Gastrocnemius medialis (tissue), 4 donors: ENCODE results near the gene ADGRF5. TPM values are rescaled to one million over a fixed set of nuclear protein-coding genes. Genes with fewer than 3 reads are reported as not detected.

Experiments used
- ATAC-seq, 2 donors: fragments of 150-250 bp; one replicate each; pipeline ENCODE4 v1.9.1; 2016
- DNase-seq, 2 donors: peaks; one replicate each; pipeline ENCODE4 v3.0.0-alpha.2; 2019
- H3K27ac ChIP-seq, 4 donors: fragments of 200-600 bp; sonication (generic); 1 replicate in 1 of 4; 2 replicates in 3 of 4; pipeline ENCODE4 v1.5.1; 2016 to 2018; ENCODE audit warnings: mild to moderate bottlenecking in 2 of 4, moderate library complexity in 1 of 4
- H3K27me3 ChIP-seq, 3 donors: fragments of 200-600 bp; sonication (generic) in 2 of 3; 1 replicate in 1 of 3; 2 replicates in 2 of 3; pipeline versions ENCODE4 v1.5.1 to v1.6.0; 2016 to 2019; ENCODE audit warnings: mild to moderate bottlenecking in 1 of 3, moderate library complexity in 1 of 3
- H3K36me3 ChIP-seq, 2 donors: fragments of 200-600 bp; sonication (generic) in 1 of 2; one replicate each; pipeline ENCODE4 v1.5.1; 2017 to 2018
- H3K4me1 ChIP-seq, 2 donors: fragments of 200-600 bp; sonication (generic) in 1 of 2; one replicate each; pipeline ENCODE4 v1.5.1; 2016 to 2017; ENCODE audit warnings: mild to moderate bottlenecking in 2 of 2
- H3K4me3 ChIP-seq, 4 donors: fragments of 200-600 bp; sonication (generic) in 3 of 4; 1 replicate in 1 of 4; 2 replicates in 3 of 4; pipeline ENCODE4 v1.5.1; 2016 to 2019; ENCODE audit warnings: mild to moderate bottlenecking in 2 of 4
- H3K9me3 ChIP-seq, 3 donors: fragments of 200-600 bp; sonication (generic) in 2 of 3; 1 replicate in 1 of 3; 2 replicates in 2 of 3; pipeline ENCODE4 v1.5.1; 2016 to 2019
- POLR2A ChIP-seq, 2 donors: fragments of 450-650 bp; IDR thresholded peaks; one replicate each; pipeline ENCODE4 v1.6.1; 2017; ENCODE audit warnings: antibody characterized with exemption in 2 of 2, mild to moderate bottlenecking in 2 of 2, moderate library complexity in 2 of 2
- in situ Hi-C, 4 donors: fragments of 200-750 bp; cut with MboI; loops; one replicate each; pipeline versions ENCODE4 v1.15.0 to v1.8.0; 2017; ENCODE audit warnings: low sequenced_read_pairs in 4 of 4
- intact Hi-C: fragments of 100-400 bp; cut with DNase I; formaldehyde crosslinking; loops from one replicate; pipeline ENCODE4 v1.15.1; 2023; ENCODE audit warnings: low total_unique reads
- total RNA-seq, 4 donors: library from RNA; depleted of rRNA; stranded (reverse); fragments of >200 nt; gene quantifications; one replicate each; pipeline versions ENCODE4 v1.1.0 to v1.2.3, GENCODE V29; 2016
- TF ChIP-seq, protein P1 (sequence below), 5 experiments: fragments of 450-650 bp in 3 of 5; fragments of 200-600 bp in 2 of 5; sonication (generic) in 2 of 5; IDR thresholded peaks in 4 of 5; conservative IDR thresholded peaks in 1 of 5; 1 replicate in 4 of 5; 2 replicates in 1 of 5; pipeline ENCODE4 v1.5.1; 2016 to 2019; ENCODE audit warnings: antibody characterized with exemption in 5 of 5, mild to moderate bottlenecking in 3 of 5, moderate library complexity in 3 of 5

The ADGRF5 gene
- total RNA-seq, 4 donors from 2014 or later: 27.6 to 49.2 (median 41.0) TPM

- no peak for TF ChIP-seq POLR2A (IDR thresholded peaks at IDR 0.05)
- TF ChIP-seq, protein P1, sequence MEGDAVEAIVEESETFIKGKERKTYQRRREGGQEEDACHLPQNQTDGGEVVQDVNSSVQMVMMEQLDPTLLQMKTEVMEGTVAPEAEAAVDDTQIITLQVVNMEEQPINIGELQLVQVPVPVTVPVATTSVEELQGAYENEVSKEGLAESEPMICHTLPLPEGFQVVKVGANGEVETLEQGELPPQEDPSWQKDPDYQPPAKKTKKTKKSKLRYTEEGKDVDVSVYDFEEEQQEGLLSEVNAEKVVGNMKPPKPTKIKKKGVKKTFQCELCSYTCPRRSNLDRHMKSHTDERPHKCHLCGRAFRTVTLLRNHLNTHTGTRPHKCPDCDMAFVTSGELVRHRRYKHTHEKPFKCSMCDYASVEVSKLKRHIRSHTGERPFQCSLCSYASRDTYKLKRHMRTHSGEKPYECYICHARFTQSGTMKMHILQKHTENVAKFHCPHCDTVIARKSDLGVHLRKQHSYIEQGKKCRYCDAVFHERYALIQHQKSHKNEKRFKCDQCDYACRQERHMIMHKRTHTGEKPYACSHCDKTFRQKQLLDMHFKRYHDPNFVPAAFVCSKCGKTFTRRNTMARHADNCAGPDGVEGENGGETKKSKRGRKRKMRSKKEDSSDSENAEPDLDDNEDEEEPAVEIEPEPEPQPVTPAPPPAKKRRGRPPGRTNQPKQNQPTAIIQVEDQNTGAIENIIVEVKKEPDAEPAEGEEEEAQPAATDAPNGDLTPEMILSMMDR (IDR thresholded peaks at IDR 0.05 in 4 of 5, conservative IDR thresholded peaks at IDR 0.05 in 1 of 5): no peak
- H3K4me3 ChIP-seq: no peak overlapping the region
- intact Hi-C loops: no loop called here
- ATAC-seq (no peak), DNase-seq (no peak)
- H3K36me3 ChIP-seq: no peaks in the 10 kb centered on the region
- H3K27ac ChIP-seq: no peak overlapping the region
- in situ Hi-C loops: loop anchor here in 2 of 4 donors (25.0 kb wide), 1 partner anchor 479 kb away; the partner anchor contains the start of gene TNFRSF21 (in 2 of the 2)
- no peaks in the 10 kb centered on the region for H3K4me1 ChIP-seq
- H3K27me3 ChIP-seq: no peaks in the 10 kb centered on the region
- no peaks in the 10 kb centered on the region for H3K9me3 ChIP-seq
Measured at GRCh38 chr6:46832816-46833215, 88.9 kb downstream of the ADGRF5 start.

DNA sequence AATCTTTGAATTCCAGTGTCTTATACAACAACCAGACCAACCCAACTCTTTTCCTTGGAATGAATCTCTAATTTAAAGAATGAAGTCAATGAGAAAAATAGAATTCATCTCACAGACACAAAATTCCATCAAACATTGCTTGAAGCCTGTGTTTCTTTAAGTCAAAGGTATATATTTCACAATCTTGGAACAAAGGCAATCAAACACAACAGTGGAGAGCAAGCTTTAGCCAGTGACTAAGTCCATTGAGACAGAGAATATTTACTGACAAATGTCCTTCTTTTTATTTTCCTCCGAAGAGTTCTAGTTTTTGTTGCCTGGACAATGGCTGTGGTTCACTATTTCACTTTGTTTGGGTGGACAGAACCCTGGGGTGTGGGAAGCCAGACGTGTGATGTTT lies 92.8 kb downstream of the ADGRF5 start:
- intact Hi-C loops (no loop called here), in situ Hi-C loops (loop anchor here in 2 of 4 donors (25.0 kb wide), 1 partner anchor 483 kb away; the partner anchor contains the start of gene TNFRSF21 (in 2 of the 2))
- Histone ChIP-seq H3K36me3 (no peaks in the 10 kb centered on the region), H3K4me3 (no peak overlapping the region), H3K9me3 (no peaks in the 10 kb centered on the region), H3K27me3 (no peaks in the 10 kb centered on the region), H3K27ac (no peak overlapping the region), H3K4me1 (no peaks in the 10 kb centered on the region)
- no peak for ATAC-seq
- no peak for DNase-seq
- TF ChIP-seq POLR2A (IDR thresholded peaks at IDR 0.05): no peak
- TF ChIP-seq, protein P1 (IDR thresholded peaks at IDR 0.05 in 4 of 5, conservative IDR thresholded peaks at IDR 0.05 in 1 of 5): no peak

DNA sequence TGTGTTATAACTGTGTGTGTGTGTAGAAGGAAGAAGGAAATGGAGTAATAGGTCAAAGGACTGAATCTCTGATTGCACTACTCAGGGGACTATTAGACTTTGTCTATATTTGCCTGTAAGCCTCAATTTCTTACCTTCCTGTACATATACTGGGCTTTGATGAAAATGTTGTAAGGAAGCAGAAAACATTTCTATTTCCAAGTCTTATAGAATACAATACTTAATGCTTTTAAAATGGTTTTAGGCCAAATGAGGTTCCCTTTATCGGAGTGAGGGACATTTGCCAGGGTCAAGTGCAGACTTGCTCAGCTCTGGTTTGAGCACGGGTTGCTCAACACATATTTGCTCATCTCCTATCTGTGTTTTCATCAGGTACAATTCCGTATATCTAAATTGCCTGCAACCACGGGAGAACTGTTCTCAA lies 100.3 kb downstream of the ADGRF5 start:
- no peak for TF ChIP-seq POLR2A (IDR thresholded peaks at IDR 0.05)
- TF ChIP-seq, protein P1 (IDR thresholded peaks at IDR 0.05 in 4 of 5, conservative IDR thresholded peaks at IDR 0.05 in 1 of 5): no peak
- H3K9me3 ChIP-seq: no peaks in the 10 kb centered on the region
- in situ Hi-C loops: no loop called here

GRCh38 chr6:46819561-46819960 lies 102.2 kb downstream of the ADGRF5 start:
- ATAC-seq (no peak), DNase-seq (no peak)
- intact Hi-C loops: no loop called here
- in situ Hi-C loops: no loop called here
- H3K9me3 ChIP-seq: no peaks in the 10 kb centered on the region
- H3K4me1 ChIP-seq: no peaks in the 10 kb centered on the region
- no peak overlapping the region for H3K27ac ChIP-seq
- H3K36me3 ChIP-seq: no peaks in the 10 kb centered on the region
- no peaks in the 10 kb centered on the region for H3K27me3 ChIP-seq
- no peak overlapping the region for H3K4me3 ChIP-seq
- TF ChIP-seq, protein P1 (IDR thresholded peaks at IDR 0.05 in 4 of 5, conservative IDR thresholded peaks at IDR 0.05 in 1 of 5): no peak

More for the DNA sequence above, 100.3 kb downstream of the ADGRF5 start:
- DNase-seq: no peak
- intact Hi-C loops: no loop called here
- Histone ChIP-seq H3K36me3 (no peaks in the 10 kb centered on the region), H3K4me1 (no peaks in the 10 kb centered on the region), H3K27ac (no peak overlapping the region), H3K4me3 (no peak overlapping the region), H3K27me3 (no peaks in the 10 kb centered on the region)
- no peak for ATAC-seq

- no peak overlapping the region for H3K27ac ChIP-seq
- ATAC-seq (no peak), DNase-seq (no peak)
- no peaks in the 10 kb centered on the region for H3K27me3 ChIP-seq
- in situ Hi-C loops: no loop called here
- no peaks in the 10 kb centered on the region for H3K36me3 ChIP-seq
- H3K4me1 ChIP-seq: no peaks in the 10 kb centered on the region
- intact Hi-C loops: no loop called here
- TF ChIP-seq POLR2A (IDR thresholded peaks at IDR 0.05): no peak
- TF ChIP-seq, protein P1 (IDR thresholded peaks at IDR 0.05 in 4 of 5, conservative IDR thresholded peaks at IDR 0.05 in 1 of 5): no peak
- H3K9me3 ChIP-seq: no peaks in the 10 kb centered on the region
- no peak overlapping the region for H3K4me3 ChIP-seq
Measured at GRCh38 chr6:46816626-46817025, 105.1 kb downstream of the ADGRF5 start.
